Activated effector memory CD4-positive, alpha-beta T cell treated with Interleukin-2 at 50 U/mL for 16 hours (primary cell): ENCODE measurements around the gene AUTS2.

ENCODE experiments used
- DNase-seq: peaks from one replicate; pipeline ENCODE4 v3.0.0-alpha.2; 2020

AUTS2 gene

DNA sequence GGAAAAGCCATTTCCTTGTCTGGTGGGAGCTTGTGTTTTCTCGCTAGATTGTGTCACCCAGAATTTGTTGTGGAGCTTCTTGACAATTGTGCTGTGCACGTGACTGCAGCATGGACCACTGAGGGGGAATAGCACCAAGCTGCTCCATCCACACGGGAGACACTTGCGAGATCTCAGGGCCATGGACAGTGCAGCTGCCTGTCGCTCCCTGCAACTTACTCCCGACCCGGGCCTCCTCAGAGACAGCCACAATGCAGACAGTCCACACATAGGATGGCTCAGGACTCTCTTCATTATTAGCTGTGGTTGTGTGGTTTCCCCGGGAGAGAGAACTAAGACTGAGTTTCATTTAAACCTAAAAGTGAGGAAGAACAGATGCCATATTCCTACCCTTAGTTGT, 860.5 kb downstream of the AUTS2 start:
- no peak for DNase-seq

DNA sequence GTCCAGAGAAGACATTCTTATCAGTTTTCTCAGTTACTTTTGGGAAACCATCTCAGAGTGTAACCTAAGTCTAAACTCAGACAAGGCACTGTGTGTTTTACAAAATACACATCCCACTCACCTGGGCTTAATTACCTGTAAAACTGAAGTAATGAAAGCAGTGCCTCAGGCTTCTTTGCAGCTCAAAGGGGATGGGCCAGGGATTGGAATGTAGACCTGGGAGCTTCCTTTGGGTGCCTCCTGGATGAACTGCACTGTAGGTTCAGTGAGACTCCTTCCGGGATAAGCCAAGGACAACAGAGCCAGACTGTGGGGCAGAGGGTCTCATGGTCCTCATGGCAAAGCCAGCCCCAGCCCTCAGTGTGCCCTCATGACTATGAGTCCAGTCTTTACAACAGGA, 861.3 kb downstream of the AUTS2 start:
- no peak for DNase-seq

GRCh38 chr7:70460071-70460470, 861.8 kb downstream of the AUTS2 start:
- DNase-seq, result no peak

- DNase-seq, result no peak
Observed at GRCh38 chr7:70460562-70460961, 862.3 kb downstream of the AUTS2 start.

GRCh38 chr7:70463352-70463938, 865.2 kb downstream of the AUTS2 start:
- no peak for DNase-seq

DNA sequence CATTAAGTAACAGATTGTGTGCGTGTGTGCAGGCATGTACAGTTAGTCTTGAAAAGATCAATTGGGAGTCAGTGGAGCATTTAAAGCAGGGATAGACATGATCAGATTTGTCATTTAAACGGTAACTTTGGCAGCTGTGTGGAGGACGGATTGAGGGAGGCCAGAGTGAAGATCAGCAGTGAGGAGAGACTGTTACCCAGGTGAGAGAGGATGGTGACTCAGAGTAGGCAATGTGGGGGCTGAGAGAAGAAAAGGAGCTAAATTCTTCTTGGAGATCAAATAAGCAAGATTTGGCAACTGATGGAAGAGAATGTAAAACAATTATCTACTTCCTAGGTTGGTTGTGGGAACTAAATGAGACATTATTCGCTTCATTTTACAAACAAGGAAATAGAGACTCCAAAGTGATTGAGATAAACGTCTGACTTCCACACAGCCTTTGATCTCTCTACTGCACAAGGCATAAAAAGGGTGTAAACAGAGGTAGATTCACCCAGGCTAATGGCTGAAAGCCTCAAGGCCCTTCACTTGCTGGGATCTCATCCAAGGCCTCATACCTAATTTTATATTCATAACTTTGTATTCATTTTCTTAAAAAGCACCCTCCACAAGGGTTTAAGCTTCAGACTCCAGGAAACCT, 868.6 kb downstream of the AUTS2 start:
- no peak for DNase-seq

GRCh38 chr7:70470746-70471145, 872.5 kb downstream of the AUTS2 start:
- no peak for DNase-seq

DNA sequence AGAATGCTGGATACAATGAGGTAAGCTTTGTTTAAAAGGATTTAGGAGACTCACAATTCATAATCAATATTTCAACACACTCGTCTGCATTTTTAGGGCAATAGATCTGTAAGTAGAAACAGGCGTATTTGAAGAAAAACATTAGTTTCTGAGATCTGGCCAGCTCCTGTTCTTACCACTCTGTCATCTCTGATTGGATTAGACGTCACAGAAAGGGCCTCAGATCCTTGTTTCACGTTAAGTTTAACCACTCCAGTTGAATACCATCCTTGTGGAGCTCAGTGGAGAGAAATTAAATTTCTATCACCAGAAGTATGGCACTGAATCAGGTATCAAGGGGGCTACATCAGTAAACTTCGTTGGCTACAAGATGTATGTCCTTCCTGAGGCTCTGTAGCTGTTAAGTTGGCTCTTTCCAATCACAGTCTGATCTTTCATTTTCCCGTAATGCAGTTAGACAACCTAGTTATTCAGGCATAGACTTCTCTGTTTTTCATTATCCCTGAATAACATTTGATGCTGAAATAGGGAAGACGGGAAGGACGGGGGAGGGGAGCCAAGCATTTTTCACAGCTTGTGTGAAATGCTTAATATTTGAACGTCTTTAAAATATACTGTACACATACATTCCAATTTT, 874.4 kb downstream of the AUTS2 start:
- no peak for DNase-seq

DNA sequence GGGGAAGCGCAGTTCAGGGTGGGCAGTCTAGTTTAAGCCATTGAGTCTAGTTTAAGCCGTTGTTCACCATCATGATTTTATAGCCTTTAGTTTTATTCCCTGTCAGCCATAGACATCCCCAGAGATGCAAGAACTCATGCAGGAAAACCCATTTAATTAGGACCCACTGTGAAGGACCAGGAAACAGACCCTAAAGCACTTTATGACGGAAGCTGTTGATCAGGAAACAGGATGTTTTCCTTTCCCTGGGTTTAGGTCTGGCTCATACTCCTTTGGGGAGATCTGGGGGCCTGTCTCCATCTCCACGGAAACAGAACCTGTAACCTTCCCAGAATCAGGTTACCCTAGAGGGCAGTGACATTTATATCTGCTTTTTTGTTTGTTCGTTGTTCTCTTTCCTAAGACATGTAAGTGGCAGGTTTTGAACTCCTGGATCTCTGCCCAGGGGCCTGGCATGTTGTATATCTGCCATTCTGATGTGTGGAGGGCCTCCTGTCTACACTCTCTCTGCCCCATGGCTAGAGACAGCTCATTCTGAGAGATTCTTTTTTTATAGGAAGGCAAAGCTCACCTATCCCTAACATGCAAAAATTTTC, 876.5 kb downstream of the AUTS2 start:
- no peak for DNase-seq

DNA sequence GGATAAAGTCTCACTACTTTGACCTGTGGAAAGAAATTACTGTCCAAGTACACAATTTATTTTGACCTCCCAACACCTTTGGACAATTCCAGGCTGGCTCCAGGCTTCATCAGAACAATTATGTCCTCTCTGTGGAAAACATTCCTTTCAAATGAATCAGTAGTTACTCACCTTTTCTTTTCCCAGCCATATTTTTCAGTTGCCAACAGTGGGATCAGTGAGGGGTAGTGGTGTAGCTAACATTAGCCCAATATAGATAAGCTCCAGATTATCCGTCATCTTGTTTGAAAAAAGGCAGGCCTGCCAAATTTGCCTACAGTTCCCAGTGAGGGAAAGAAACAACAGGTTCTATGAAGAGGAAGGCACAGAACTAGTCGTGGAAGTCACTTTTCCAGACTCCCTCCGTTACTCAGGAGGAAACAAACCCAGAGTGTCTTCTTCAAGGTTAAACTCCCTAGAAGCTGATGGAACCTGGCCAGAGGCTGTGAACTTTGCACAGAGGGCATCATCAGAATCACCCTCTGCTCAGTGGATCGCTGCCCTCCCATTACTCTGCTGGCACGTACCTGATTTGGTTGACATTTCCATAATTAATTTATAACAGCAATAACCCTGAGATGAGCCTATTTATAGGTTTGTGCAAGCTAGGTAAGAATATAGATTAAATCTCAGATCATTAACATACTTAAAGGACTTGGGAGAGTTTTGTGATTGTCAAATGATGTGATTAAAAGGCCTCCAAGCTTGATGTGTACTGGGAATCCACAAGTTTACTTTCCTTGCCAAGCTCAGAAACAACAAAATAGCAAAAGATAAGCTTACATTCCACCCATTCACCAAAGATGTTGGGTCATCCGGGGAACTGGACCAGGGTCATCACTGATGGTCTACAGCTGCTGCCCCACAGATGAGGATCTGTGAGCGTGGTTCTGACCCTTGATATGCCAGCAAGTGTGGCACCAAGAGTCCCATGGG, 879.0 kb downstream of the AUTS2 start:
- DNase-seq, result no peak

DNA sequence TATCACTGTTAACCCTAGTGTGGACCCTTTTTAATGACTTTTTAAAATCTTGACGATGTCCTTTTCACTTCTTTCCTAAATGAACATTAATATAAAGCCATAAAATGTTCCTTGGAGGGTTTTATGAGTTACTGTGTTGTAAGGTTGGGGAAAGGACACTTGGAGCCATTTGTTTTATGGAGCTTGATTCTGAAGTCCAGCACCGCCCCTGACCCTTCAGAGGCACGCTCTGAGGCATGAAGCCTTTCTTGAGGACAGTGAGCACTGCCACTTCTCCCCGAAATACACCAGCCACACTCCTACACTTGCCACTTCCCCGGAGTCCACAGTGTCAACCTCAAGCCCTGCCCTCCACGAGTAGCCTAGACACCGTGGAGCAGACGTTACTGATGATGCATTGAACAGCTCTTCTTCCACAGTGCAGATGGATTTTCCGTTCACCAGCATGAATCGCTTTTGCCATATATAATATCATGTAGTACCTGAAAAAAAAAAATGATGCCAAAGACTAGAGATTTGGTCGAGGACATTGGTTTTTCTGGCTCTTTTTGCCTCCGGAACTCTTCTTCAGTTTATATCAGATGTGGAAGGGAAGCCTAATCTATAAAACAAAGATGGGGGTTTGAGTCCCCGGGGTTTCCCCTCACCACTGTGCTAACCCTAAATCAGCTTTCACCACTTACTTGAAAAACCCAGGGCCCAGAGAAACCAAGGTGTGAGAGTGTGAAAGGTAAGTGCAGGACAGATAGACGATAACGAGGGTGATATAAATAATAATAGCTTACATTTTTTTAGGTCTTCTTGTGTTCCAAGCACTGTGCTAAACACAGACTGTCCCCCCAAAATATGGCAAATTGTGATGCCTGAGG, 881.1 kb downstream of the AUTS2 start:
- no peak for DNase-seq

DNA sequence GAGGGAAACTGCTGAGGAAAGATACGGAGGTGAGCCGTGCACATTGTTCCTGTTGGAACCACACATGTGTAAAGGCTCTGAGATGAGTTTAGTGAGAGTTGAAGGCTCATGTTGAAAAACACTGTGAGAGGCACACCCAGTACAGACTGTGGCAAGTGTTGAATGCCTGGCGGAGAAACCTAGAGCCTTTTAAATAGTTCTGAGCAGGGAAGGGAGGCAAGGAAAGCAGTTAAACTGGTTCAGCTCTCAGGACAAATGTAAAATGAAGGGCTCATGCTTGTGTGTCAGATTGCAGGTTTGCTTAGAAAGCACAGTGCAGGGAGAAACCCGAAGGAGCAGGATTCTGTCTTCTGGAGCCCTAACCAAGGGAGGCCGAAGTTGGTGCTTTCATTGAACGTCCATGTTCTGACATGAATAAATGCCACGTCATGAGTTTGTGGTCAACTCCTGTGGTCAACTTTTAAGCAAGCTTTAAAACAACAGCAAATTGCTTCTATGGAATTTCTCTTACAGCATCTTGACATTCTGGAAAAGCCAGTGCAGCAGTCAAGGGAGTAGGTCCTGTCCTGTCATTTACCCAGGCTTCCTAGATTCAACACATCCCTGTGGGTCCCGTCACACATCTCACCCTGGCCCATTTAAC, 882.8 kb downstream of the AUTS2 start:
- DNase-seq, result no peak

- DNase-seq, result no peak
Observed at GRCh38 chr7:70481570-70482123, 883.4 kb downstream of the AUTS2 start.

DNA sequence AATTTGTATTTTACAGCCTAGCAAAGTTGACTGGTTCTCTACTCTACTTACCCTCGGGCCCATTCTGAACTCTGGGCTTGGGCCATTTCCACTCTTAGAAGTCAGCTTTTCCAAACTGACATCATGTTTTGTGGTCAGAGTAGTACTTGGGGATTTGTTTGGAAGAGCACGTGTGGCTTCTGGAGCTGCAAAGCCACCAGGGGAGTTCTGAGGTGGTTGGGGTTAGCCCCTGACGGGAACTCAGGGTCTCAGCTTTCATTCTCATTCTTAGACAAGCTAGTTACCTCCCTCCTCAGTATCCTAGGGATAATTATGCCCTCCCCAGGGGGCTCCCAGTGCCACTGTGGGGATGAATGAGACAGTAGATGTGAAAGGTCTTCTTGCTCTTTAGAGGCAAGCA, 886.0 kb downstream of the AUTS2 start:
- no peak for DNase-seq

DNA sequence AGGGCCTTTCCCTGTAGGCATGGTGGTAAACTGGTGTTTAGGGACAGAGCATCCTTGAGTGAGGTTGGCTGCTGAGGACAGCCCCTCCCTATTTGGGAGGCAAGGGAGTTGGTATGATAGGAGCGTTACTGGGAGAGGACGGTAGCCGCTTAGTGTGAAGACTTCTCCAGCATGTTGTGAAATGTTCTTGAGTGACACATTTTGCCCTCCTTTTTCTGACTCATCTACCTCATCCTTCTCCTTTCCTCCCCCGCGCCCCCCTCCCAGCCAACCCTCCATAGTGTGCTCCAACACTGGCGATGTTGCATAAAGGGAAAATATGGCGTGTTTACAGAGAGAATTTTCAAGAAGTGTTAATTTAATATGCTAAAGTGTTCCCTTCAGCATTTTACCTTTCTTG, 888.7 kb downstream of the AUTS2 start:
- DNase-seq, result no peak

DNA sequence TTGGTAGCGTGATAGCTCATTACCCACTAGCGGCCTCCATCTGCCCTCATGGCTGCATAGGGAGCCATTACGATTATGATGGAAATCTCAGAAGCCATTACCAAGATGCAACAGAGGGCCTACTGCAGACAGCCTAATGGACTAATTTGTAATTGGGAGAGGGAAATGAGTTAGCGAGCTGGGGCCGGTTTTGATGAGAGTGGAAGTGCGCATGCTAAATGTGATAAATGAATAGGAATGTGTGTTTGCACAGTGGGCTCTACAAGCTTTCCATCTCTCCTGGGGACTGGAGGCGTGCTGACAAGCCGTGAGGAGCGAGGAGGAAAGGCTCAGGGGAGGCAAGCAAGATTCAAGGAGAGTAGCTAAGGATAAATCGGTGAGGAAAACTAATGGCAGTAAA, 889.2 kb downstream of the AUTS2 start:
- no peak for DNase-seq

DNA sequence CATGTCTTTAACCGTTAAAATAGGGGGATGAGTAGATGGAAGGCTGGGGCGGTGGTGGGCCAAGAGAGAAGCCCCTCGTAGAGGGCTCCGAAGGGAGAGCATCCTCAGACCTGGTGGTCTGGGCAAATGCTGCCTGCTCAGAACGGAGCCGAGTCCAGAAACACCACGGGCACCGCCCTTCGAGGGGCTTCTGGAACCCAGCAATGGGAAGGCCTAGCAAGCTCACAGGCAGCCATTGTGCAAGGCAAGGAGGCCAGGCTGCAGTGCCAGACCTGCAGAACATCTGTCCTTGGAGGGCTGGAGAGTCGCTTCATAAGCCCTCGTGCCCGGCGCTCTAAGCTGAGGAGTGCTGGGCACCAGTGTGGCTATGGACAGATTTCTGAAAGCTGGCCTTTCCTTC, 889.6 kb downstream of the AUTS2 start:
- no peak for DNase-seq

GRCh38 chr7:70489813-70490212, 891.5 kb downstream of the AUTS2 start:
- no peak for DNase-seq

DNA sequence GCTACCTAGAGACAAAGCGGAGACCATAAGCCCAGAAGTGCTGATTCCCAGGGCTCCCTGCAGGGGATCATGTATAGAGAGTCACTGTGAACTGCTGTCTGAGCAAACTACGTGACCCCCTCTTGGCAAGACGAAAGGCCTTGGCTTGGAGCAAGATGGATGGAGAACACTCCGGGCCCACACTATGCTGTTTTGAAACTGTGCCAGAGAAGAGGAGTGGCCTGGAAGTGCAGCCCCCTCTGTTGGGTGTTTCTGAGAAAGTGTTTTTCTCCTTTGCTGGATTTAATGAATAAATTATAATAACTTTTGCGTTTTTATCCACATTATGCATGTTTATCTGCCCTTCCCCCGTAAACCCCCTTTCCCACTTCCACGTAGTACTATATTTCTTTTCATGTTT, 894.4 kb downstream of the AUTS2 start:
- no peak for DNase-seq

DNA sequence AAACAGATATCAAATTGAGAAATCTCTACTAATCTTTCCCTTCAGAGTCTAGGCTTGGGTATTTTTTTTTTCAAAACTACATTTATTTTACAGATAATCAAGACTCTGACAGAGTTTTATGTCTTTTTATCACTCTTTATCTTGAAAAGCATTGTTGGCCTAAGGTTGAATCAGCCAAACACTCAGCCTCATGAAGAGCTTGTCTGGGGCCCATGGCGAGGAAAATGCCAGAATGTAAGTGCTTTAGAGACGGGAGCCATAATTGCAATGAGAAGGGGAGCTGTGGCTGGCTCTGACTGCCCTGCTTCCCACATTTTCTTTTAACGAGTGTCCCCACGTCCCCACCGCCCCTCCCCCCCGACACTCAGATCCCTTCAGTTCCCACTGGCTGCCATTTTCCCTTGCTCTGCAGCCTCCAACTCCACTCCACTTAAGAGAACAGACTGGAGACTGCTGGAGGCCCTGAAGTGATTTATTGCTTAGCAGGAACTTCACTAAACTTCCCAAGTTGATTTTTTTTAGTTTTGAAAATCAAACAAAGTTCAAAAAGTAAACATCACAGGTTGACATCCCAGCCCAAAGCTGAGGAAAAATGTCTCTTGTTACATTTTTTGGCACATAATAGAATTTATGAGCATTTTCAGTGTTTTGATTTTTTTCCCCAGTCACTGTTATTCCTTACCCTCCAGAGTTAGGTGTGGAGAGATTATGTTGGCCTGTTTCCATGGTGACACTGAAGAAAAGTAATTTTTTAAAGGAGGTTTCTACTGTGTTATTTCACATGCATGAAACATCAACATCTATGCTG, 896.2 kb downstream of the AUTS2 start:
- DNase-seq, result no peak
